Ovary (tissue), 3 donors: ENCODE measurements around the gene SAG.

Experiments
- CTCF ChIP-seq, 3 donors: fragments of 450-650 bp in 2 of 3; fragments of 200-600 bp in 1 of 3; IDR thresholded peaks; one replicate each; pipeline versions ENCODE4 v1.5.1 to v1.8.0; 2016 to 2022; ENCODE audit warnings: antibody characterized with exemption in 3 of 3, mild to moderate bottlenecking in 1 of 3
- EP300 ChIP-seq: sonication (generic); formaldehyde crosslinking; IDR thresholded peaks from one replicate; pipeline ENCODE4 v1.6.1; 2017; ENCODE audit warnings: antibody characterized with exemption
- POLR2A ChIP-seq: fragments of 450-650 bp; IDR thresholded peaks from one replicate; pipeline ENCODE4 v1.6.1; 2017; ENCODE audit warnings: antibody characterized with exemption, mild to moderate bottlenecking, moderate library complexity
- donor health status: DM: no; HTN: no; CAD: no.

- TF ChIP-seq CTCF (IDR thresholded peaks at IDR 0.05): no peak
- no peak for TF ChIP-seq POLR2A
- no peak for TF ChIP-seq EP300
These were observed 43.8 kb downstream of the SAG start for GRCh38 chr2:233351423-233351822.
